ENCODE results near the gene JMJD8. TPM values are rescaled to one million over a fixed set of nuclear protein-coding genes. Genes with fewer than 3 reads are reported as not detected.

The JMJD8 gene
- total RNA-seq, 2 experiments from 2014 or later: 48.7 to 82.3 TPM

GRCh38 chr16:667780-668518 is 16.2 kb downstream of the JMJD8 start, which contains the start of gene RHOT2:
Gene RHOT2 (plus strand): TSS chr16:668132. CDS start chr16:668200, 68 bp downstream.
- Histone ChIP-seq H3K9me2 (ENCODE audit: insufficient read depth, low read length) (no peaks in the 10 kb centered on the region), H3K4me1 (ENCODE audit: insufficient read depth, low read length, poor library complexity, severe bottlenecking) (peaks cover 14% of the 10 kb centered on the region), H3K36me3 (ENCODE audit: insufficient read depth, low read length) (peaks cover 33% of the 10 kb centered on the region), H2AFZ (ENCODE audit: low read length) (peak within 1 kb of the TSS; percentile 55; the same call in 1 of the 2 replicates), H3K27ac (ENCODE audit: low read depth, low read length, poor library complexity, severe bottlenecking) (peak within 1 kb of the TSS; percentile 52), H3K79me2 (ENCODE audit: insufficient read depth, low read depth, low read length) (peaks cover 12% of the 10 kb centered on the region; the same call in 1 of the 2 replicates), H3K4me3 (ENCODE audit: low read depth, low read length, poor library complexity, severe bottlenecking) (peak within 1 kb of the TSS; percentile 99), H3K9me3 (ENCODE audit: low read length) (no peaks in the 10 kb centered on the region), H4K20me1 (ENCODE audit: insufficient read depth, low read length) (no peaks in the 10 kb centered on the region), H3K4me2 (ENCODE audit: low read length) (peak within 1 kb of the TSS; percentile 88)
- TF ChIP-seq CTCF (conservative IDR thresholded peaks at IDR 0.05; ENCODE audit: low read length): peak; percentile 94
- no peak for TF ChIP-seq EZH2phosphoT487 (IDR thresholded peaks at IDR 0.05; ENCODE audit: borderline replicate concordance, low read depth, low read length)
- POLR2A ChIA-PET: no interaction called here
- CTCF ChIA-PET (ENCODE audit: unreplicated experiment): no interaction called here
- BruUV-seq (replicated peaks): no TSS peak
- intact Hi-C loops (cut with micrococcal nuclease; ENCODE audit: unreplicated experiment): loop anchor here (1.0 to 2.0 kb wide), 3 partner anchors 11 to 32 kb away; partner anchors contain the start of genes METTL26 and WDR90
- DNase-seq (ENCODE audit: low spot score): peak; percentile 94

GRCh38 chr16:667113-667779 is 16.9 kb downstream of the JMJD8 start:
- peak overlapping the region; percentile 66 for H3K4me2 ChIP-seq (ENCODE audit: low read length)
- peaks cover 14% of the 10 kb centered on the region for H3K4me1 ChIP-seq (ENCODE audit: insufficient read depth, low read length, poor library complexity, severe bottlenecking)
- no peaks in the 10 kb centered on the region for H3K9me3 ChIP-seq (ENCODE audit: low read length)
- H3K27ac ChIP-seq (ENCODE audit: low read depth, low read length, poor library complexity, severe bottlenecking): no peak overlapping the region
- no peak for DNase-seq (ENCODE audit: low spot score)
- BruUV-seq (replicated peaks): no TSS peak
- intact Hi-C loops (cut with micrococcal nuclease; ENCODE audit: unreplicated experiment): loop anchor here (1.0 kb wide), 1 partner anchor 31 kb away; the partner anchor contains the start of gene METTL26
- peaks cover 12% of the 10 kb centered on the region; the same call in 1 of the 2 replicates for H3K79me2 ChIP-seq (ENCODE audit: insufficient read depth, low read depth, low read length)
- H3K36me3 ChIP-seq (ENCODE audit: insufficient read depth, low read length): peaks cover 33% of the 10 kb centered on the region
- no peaks in the 10 kb centered on the region for H3K9me2 ChIP-seq (ENCODE audit: insufficient read depth, low read length)
- H2AFZ ChIP-seq (ENCODE audit: low read length): peak overlapping the region; percentile 55; the same call in 1 of the 2 replicates
- TF ChIP-seq EZH2phosphoT487 (IDR thresholded peaks at IDR 0.05; ENCODE audit: borderline replicate concordance, low read depth, low read length) (no peak), CTCF (conservative IDR thresholded peaks at IDR 0.05; ENCODE audit: low read length) (no peak)
- CTCF ChIA-PET (ENCODE audit: unreplicated experiment): no interaction called here
- POLR2A ChIA-PET: no interaction called here
- H3K4me3 ChIP-seq (ENCODE audit: low read depth, low read length, poor library complexity, severe bottlenecking): peak overlapping the region; percentile 99
- H4K20me1 ChIP-seq (ENCODE audit: insufficient read depth, low read length): no peaks in the 10 kb centered on the region
